Activated T-helper 1 cell treated with anti-CD3 and anti-CD28 coated beads, Interleukin-2, amount 50 U/mL, for 16 hours (primary cell): ENCODE data around the gene MRPS5.

Source experiments
- DNase-seq, 2 donors: peaks; one replicate each; pipeline ENCODE4 v3.0.0-alpha.2; 2020; ENCODE audit warnings: low read depth in 1 of 2, low spot score in 1 of 2

MRPS5 gene

GRCh38 chr2:95091885-95092555 is 29.6 kb downstream of the MRPS5 start:
- no peak for DNase-seq

- DNase-seq = no peak
Observed at GRCh38 chr2:95087379-95087778, 34.2 kb downstream of the MRPS5 start.

- DNase-seq = no peak
Observed at GRCh38 chr2:95086017-95086416, 35.6 kb downstream of the MRPS5 start.

- no peak for DNase-seq
Observed at GRCh38 chr2:95082477-95082876, 39.1 kb downstream of the MRPS5 start.

- no peak for DNase-seq
Observed at GRCh38 chr2:95079199-95079683, 42.4 kb downstream of the MRPS5 start.

GRCh38 chr2:95077861-95078603 is 43.6 kb downstream of the MRPS5 start:
- DNase-seq = no peak

- DNase-seq = no peak
Observed at GRCh38 chr2:95077530-95077825, 44.1 kb downstream of the MRPS5 start.

- DNase-seq = peak; percentile 82 to 92
Observed at GRCh38 chr2:95076705-95077529, 44.7 kb downstream of the MRPS5 start.

GRCh38 chr2:95075440-95076132 is 46.0 kb downstream of the MRPS5 start:
- no peak for DNase-seq

- peak; percentile 30 to 37 for DNase-seq
Observed at GRCh38 chr2:95074663-95075439, 46.8 kb downstream of the MRPS5 start.

- DNase-seq = no peak
Observed at GRCh38 chr2:95073856-95074662, 47.5 kb downstream of the MRPS5 start.

GRCh38 chr2:95072424-95072823 is 49.2 kb downstream of the MRPS5 start:
- DNase-seq = no peak

GRCh38 chr2:95071856-95072255 is 49.8 kb downstream of the MRPS5 start:
- no peak for DNase-seq

- DNase-seq = no peak
Observed at GRCh38 chr2:95069465-95069864, 52.1 kb downstream of the MRPS5 start.

GRCh38 chr2:95068256-95068655 is 53.4 kb downstream of the MRPS5 start:
- DNase-seq = no peak

- no peak for DNase-seq
Observed at GRCh38 chr2:95063086-95063958, 58.3 kb downstream of the MRPS5 start.

GRCh38 chr2:95062242-95063085 is 59.1 kb downstream of the MRPS5 start:
- no peak for DNase-seq
